Measurements from ENCODE around the gene BMP2K.

Gene BMP2K

DNA sequence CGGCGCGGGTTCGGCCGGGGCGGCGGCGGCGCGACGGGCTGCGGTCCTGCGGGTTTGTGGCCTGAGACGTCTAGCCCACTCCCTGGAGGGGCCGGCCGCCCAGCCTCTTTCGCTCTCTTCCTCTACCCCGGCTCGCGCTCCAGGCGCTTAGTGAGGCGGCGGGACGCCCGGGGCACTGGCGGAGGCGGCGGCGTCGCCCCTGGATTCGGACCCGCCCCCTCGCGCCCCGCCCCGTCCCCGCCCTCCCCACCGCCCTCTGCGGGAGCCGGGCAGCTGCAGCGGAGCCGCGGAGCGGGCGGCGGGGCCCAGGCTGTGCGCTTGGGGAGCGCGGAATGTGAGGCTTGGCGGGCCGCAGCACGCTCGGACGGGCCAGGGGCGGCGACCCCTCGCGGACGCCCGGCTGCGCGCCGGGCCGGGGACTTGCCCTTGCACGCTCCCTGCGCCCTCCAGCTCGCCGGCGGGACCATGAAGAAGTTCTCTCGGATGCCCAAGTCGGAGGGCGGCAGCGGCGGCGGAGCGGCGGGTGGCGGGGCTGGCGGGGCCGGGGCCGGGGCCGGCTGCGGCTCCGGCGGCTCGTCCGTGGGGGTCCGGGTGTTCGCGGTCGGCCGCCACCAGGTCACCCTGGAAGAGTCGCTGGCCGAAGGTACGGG, at the start of gene BMP2K:
Gene BMP2K (plus strand): TSS at position 272 of the 650 bp plus-strand sequence. CDS start 194 bp downstream, at position 466.
- DNase-seq (ENCODE audit: low spot score), result peak; percentile 82

DNA sequence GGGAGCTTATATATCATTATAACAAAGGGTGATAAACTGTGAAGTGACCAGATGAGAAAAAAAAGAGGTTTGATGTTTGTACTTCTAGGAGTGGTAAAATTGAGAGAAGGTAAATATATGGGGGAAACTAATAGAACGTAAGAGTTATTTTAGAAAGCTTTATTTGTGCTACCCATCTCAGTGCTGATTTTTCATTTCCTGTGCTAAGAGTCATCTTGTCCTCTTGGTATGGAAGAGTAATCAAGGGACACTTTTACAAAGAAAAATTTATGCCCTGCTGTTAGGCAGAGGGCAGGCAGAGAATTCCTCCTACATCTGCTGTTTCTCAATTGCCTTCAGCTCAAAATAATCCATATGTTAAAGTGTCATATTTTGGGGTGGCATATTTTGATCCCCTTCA, 49.6 kb upstream of the BMP2K start:
- DNase-seq (ENCODE audit: low spot score), result no peak

DNA sequence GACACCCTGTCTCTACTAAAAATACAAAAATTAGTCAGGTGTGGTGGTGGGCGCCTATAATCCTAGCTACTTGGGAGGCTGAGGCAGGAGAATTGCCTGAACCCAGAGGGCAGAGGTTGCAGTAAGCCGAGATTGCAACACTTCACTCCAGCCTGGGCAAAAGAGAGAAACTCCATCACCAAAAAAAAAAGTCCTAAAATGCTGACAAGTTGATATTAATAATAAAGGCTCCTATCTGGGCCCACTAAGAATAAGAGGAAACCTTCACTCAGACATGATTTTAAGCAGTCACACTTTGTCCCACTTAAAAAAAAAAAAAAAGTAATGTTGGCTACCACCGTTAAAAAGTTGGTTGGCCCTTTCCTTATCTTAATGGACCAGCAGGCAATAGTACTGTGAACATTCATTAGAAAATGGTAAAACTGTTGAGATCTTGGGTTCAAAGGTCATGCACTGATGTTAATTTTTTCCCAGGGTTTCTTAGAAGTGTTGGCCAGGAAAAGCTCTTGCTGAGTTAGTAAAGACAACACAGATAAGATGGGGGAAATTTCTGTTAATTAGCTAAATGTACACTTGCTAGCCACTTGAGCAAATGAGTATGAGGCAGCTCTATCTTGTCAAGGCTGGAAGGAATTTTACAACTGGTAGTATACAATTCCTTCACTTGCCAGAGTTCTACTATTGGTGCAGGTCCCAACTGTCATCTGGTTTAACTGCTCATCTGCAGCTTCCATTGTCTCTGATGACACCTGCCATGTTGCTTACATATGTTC, 43.6 kb upstream of the BMP2K start:
- no peak for DNase-seq (ENCODE audit: low spot score)

- no peak for DNase-seq (ENCODE audit: low spot score)
Observed at GRCh38 chr4:78734441-78735162, 41.5 kb upstream of the BMP2K start.

DNA sequence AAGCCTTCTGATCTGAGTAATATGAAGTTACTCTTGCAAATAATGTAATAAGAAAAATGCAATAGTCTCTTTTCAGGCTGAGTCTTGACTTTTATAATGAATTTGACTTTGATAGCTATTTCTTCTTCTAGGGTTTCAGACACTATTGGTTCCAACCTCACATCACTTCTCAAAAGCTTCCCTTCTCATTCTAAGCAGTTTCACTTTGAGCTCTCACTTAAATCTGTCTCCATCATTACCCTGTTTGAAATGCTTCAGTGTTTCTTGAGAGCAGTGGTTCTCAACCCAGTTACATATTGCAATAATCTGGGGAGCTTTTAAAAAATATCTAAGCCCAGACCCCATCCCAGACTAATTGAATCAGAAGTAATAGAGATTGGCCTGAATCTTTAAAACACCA, 40.5 kb upstream of the BMP2K start:
- no peak for DNase-seq (ENCODE audit: low spot score)

DNA sequence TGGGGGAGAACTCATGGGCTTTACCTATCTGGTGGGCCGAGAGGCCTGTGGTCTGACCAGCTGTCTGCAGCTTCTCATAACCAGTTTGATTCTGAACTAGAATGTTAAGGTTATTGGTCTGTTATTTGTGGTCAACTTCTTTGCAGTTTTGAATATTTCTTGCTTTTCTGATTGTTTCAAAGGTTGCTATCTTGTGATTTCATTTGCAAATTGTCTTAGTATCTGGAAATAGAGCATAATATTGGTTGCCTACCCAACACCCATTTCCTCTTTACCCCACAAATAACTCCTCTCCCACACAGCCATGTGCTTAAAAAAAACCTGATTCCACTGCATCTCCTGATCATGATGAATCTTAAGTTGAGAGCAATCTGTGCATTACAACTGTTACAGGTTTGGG, 39.1 kb upstream of the BMP2K start:
- no peak for DNase-seq (ENCODE audit: low spot score)

DNA sequence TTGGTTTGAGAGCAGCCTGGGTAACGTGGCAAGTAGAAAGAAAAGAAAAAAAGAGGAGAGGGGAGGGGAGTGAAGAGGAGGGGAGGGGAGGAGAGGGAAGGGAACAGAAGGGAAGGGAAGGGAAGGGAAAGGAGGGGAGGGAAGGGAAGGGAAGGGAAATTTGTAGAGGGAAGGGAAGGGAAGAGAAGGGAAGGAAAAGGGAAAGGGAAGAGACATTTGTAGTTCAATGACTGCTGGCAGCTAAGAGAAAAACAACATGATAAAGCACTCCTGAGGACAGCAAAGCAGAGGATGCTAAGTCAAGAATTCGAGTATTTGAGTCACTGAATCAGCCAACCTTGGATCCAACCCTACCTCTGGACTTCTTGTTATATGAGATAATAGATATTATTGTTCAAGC, 38.2 kb upstream of the BMP2K start:
- DNase-seq (ENCODE audit: low spot score), result no peak

DNA sequence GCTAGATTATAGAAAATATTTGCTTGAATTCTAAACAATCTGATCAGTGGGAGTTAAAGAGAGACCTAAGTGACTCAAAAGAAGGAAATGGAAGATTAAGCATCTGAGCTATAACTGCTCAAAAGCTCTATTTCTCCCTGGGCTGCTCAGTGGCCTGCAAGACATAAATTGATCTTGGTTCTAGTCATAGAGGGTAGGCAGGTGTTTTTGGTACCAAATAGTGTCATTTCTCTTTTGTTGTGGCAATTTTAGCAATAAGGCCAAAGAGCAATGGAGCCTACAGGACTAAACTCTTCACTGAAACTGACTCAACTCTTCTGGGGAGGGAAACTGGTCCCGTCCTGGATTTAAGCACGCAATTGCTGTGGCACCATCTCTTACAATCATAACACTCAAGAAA, 33.9 kb upstream of the BMP2K start:
- DNase-seq (ENCODE audit: low spot score), result no peak

- no peak for DNase-seq (ENCODE audit: low spot score)
Observed at GRCh38 chr4:78747475-78747922, 28.7 kb upstream of the BMP2K start.

DNA sequence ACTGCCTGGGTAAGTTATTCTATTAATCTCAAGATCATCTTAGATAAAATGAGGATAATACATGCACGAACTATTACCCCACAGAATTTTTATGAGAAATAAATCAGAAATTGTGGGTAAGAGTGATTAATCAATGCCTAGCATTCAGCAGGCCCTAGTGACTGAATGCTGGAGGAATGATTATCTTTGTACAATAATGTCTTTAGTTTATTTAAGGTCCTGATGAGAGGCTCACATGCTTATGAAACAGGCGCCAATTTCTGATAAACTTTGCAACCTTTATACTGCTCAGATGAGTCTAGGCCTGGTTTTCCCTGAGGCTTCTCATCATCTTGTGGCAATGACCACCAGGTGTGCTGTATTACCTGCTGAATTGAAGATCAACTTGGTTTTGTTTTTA, 27.8 kb upstream of the BMP2K start:
- DNase-seq (ENCODE audit: low spot score), result no peak

GRCh38 chr4:78749258-78749971, 26.7 kb upstream of the BMP2K start:
- DNase-seq (ENCODE audit: low spot score), result no peak

- DNase-seq (ENCODE audit: low spot score), result no peak
Observed at GRCh38 chr4:78749972-78750727, 26.0 kb upstream of the BMP2K start.

DNA sequence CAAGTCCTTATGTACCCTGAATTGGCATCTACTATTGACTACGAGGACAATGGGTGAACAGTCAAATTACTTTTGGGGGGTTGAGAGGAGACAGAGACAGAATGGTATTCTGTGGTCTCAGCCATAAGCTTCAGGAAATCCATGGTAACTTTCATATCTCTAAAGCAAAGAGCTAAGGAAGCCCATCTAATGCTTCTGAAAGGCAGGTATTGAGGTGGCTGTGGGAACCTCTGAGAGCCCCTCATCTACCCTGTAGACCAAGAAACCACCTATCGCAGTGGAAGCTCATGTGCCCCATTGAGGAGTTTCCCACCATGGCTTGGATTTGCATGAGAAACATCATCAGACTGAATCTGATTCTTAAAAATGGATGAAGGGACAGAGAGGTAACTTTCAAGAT, 23.1 kb upstream of the BMP2K start:
- no peak for DNase-seq (ENCODE audit: low spot score)

- no peak for DNase-seq (ENCODE audit: low spot score)
Observed at GRCh38 chr4:78754872-78755271, 21.3 kb upstream of the BMP2K start.

DNA sequence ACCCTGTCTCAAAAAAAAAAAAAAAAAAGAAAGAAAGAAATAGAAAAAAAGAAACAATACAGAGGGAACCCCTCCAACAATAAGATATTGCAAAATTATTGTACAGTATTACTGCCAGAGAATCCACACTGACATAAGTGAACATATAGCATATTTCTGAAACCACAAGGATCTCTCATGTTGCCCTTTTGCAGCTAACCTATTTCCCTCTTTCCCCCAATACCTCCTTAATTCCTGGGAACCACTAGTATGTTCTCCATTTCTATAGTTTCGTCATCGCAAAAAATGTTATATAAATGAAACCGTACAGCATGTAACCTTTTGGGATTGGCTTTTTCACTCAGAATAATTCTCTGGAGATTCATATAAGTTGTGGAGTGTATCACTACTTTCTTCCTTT, 20.0 kb upstream of the BMP2K start:
- no peak for DNase-seq (ENCODE audit: low spot score)

DNA sequence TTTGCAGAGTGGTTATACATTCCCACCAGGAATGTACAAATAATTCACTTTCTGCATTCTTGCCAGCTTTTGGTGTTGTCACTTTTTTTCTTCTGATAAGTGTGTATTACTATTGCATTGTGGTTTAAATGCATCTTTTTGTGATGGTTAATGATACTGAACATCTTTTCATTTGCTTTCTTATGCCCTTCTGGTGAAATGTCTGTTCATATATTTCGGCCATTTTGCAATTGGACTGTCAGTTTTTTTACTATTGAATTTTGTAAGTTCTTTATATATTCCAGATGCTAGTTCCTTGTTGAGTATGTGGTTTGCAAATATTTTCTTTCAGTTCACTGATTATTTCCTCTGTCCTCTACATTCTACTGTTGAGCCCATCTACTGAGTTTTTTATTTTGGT, 19.4 kb upstream of the BMP2K start:
- no peak for DNase-seq (ENCODE audit: low spot score)

DNA sequence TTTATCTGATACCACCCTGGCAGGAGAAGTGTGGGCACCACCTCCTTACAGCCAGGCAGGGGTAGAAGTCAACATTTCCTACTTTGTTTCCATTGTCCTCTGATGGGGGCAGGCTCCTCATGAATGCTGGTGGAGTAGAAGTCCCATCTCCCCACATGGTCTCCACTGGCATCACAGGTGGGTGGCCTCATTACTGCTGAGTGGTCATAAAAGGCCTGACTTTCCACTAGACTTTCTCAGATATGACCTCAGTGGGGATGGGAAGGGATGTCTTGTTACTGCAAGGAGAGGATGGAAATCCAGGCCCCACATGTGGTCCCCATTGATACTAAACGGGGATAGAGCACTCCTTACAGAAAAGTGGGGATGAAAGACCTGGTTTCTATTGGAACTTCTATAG, 18.6 kb upstream of the BMP2K start:
- DNase-seq (ENCODE audit: low spot score), result no peak

GRCh38 chr4:78758085-78758484, 18.1 kb upstream of the BMP2K start:
- no peak for DNase-seq (ENCODE audit: low spot score)

GRCh38 chr4:78762529-78762928, 13.6 kb upstream of the BMP2K start:
- no peak for DNase-seq (ENCODE audit: low spot score)

GRCh38 chr4:78763251-78763650, 12.9 kb upstream of the BMP2K start:
- no peak for DNase-seq (ENCODE audit: low spot score)

- no peak for DNase-seq (ENCODE audit: low spot score)
Observed at GRCh38 chr4:78763763-78764387, 12.3 kb upstream of the BMP2K start.

All from LoVo (cell line).